Esophagus muscularis mucosa (tissue), 4 donors: ENCODE results near the gene EPGN.

Experiments used
- CTCF ChIP-seq, 3 experiments: fragments of 200-600 bp in 2 of 3; fragments of 450-650 bp in 1 of 3; sonication (generic) in 2 of 3; IDR thresholded peaks; one replicate each; pipeline ENCODE4 v1.5.1; 2017 to 2019; ENCODE audit warnings: antibody characterized with exemption in 3 of 3, mild to moderate bottlenecking in 2 of 3, moderate library complexity in 1 of 3
- EP300 ChIP-seq: sonication (generic); formaldehyde crosslinking; IDR thresholded peaks from one replicate; pipeline ENCODE4 v1.6.1; 2017; ENCODE audit warnings: antibody characterized with exemption
- POLR2A ChIP-seq: fragments of 450-650 bp; IDR thresholded peaks from one replicate; pipeline ENCODE4 v1.6.1; 2017; ENCODE audit warnings: antibody characterized with exemption, moderate library complexity, mild to moderate bottlenecking, low read depth
- POLR2AphosphoS5 ChIP-seq, 2 donors: sonication (generic); formaldehyde crosslinking; IDR thresholded peaks; one replicate each; pipeline ENCODE4 v1.6.1; 2017; ENCODE audit warnings: antibody characterized with exemption in 2 of 2

GRCh38 chr4:74304095-74304625, 4.1 kb upstream of the EPGN start:
- no peak for TF ChIP-seq POLR2A
- no peak for TF ChIP-seq CTCF (IDR thresholded peaks at IDR 0.05)
- TF ChIP-seq POLR2AphosphoS5 (IDR thresholded peaks at IDR 0.05), result no peak
- TF ChIP-seq EP300, result no peak
